Activated CD8-positive, alpha-beta memory T cell treated with anti-CD3 and anti-CD28 coated beads, Interleukin-2, amount 50 U/mL, for 1 hour (primary cell): ENCODE measurements around the gene ASPG.

ENCODE experiments used
- DNase-seq: peaks from one replicate; pipeline ENCODE4 v3.0.0-alpha.2; 2020; ENCODE audit errors: extremely low read depth

Gene ASPG

DNA sequence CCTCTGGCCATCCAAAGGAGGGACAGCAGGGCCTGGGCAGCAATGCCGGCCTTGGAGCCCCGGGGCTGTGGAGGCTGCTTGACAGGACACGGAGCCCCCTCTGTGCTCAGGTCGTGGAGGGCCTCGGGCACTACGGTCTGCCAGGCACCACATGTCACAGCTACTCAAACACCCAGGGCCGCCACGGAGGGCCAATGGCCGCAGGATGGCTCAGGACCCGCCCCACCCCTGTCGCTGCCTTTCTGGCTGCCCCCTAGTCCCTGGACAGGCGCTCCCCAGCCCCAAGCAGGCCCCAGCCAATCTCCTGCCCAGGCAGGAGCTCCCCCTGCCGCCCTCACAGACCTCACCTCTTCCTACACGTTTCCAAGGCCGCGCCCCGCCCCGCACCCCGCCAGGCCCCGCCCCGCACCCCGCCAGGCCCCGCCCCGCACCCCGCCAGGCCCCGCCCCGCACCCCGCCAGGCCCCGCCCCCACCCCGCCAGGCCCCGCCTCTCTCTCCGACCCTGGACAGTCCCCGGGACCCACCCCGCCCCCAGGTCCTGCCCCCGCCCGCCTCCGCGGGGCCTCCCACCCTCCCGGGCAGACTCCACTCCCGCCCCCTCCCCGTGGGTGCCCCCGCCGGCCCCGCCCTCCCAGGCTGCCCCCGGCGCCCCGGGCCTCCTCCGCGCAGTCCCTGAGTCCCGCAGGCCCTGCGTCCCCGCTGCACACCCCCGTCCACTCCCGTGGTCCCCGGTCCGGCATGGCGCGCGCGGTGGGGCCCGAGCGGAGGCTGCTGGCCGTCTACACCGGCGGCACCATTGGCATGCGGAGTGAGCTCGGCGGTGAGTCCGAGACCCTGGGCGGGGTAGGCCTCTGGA, at the start of gene ASPG:
Gene ASPG (plus strand): TSS at position 669 of the 857 bp plus-strand sequence. CDS start 71 bp downstream, at position 740.
- no peak for DNase-seq

DNA sequence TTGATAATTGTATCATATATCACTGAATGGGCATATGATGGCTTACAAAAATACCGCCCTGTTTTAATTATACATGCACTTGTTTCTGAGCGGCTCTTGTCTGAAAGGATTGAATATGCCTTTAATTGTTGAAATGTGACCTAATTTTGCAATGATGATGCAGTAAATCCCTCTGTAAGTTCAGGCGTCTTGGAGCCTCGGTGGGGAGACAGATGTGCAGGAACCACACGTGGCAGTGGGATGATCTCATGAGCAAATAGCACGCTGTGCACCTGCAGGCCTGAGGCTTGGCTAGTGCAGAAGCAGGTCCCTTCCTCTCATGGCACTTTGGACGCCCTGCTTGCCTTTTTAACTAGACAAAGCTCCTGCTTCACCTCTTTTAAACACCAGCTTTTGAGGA, 49.3 kb upstream of the ASPG start:
- DNase-seq = no peak

DNA sequence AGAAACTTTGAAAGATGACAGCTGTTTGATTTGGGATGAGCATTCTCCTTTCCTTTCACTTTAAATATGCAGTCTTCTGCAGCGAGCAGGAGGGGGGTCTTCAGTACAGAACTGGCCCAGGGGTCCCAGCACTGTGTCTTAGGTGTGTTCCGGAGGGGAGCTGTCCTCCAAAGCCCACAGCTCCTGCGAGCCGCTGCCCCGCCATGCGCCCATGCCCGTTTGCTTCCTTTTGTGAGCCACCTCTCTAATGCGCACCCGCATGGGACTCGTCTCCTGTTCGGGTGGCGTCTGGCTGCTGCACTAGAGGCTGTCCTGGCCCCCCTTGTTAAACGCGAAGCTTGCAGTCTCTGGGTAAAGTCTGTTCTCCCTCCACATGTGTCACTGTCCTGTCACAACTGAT, 48.4 kb upstream of the ASPG start:
- no peak for DNase-seq

GRCh38 chr14:104037903-104038302, 47.6 kb upstream of the ASPG start:
- no peak for DNase-seq

DNA sequence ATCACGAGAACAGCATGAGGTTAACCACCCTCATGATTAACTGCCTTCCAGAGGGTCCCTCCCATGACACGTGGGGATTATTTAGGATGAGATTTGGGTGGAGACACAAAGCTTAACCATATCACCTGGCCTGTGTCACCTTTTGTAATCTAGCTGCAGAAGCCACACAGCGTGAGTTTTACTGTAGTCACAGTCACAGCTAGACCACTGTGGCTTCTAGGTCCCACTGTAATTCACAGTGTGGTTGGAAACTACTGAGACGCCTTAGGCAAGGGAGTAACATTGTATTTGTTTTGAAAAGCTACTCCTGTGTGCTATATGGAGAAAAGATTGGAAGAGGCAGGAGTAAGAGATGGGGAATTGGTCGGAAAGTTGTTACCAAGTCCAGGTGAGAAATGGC, 46.3 kb upstream of the ASPG start:
- DNase-seq = no peak

DNA sequence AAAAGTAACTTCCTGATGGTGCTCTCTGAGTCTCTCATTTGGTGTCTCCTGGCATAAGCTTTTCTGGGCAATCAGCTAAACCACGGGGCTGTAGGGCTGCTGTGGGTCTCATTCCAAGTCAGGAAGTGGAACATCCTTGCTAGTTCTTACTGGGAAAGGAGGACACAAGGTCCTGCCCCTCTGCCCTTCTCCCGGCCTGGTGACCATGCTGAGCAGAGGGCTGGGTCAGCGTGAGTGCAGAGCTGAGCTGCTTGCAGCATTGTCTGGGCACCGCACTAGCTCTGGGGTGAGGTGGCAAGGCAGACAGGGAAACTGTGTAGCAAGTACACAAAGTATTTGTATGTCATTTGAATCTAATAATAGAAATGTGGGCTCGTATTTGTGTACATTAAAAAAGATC, 45.0 kb upstream of the ASPG start:
- DNase-seq = no peak

DNA sequence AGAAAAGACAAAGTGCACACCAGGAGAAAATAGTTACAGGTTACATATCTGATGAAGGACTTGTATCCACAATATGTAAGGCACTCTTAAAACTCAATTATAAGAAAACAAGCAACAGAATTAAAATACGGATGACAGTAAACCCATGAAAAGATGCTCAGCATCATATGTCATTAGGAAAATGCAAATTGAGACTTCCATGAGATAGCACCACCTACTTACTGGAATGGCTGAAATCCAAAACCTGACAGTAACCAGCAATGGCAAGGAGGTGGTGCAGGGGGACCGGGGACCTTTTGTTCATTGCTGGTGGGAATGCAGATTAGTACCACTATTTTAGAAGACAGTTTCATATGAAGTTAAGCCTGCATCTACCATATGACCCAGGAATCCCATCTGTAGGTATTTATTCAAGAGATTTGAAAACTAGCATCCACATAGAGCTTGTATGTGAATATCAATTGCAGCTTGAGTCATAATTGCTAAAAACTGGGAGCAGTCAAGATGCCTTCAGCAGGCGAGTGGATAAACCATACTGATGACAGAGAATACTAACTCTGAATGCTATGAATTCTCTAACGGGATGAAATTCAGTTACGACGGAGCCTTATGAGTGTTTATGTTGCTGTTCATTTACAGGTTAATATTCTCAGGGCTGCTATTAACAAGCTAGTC, 43.9 kb upstream of the ASPG start:
- DNase-seq = no peak

GRCh38 chr14:104044016-104044415, 41.5 kb upstream of the ASPG start:
- DNase-seq = no peak

GRCh38 chr14:104047761-104048160, 37.7 kb upstream of the ASPG start:
- DNase-seq = no peak

DNA sequence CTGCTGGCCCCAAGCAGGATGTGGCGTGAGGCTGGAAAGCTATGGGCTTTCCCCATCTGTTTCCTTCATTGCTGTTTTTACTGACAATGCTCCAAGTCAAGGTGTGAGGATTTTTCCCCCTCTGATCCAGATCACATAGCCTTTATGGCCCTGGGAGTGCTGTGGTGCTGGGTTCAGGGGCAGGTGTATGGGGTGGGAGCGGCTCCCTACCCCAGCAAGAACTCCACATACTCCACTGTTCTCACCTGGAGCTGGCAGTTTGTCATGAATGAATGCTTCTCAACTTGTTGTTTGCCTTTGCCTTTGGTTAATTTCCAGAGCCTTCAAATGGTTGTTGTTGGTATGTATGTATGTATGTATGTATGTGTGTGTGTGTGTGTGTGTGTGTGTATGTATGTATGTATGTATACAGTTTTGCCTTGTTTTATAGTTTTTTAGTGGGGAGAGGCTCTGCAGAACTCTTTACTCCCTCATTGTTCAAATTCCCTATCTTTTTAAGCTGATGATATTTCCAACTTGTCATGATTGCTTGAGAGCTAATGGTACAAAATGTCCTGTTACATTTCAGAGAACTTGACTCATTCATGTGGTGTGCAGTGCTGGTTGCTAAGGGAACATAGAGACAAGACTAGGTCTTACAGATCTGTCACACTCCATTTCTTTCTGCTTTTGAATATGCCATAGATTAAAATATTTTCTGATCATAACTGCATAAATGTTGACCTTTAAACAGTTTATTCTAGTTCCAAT, 36.6 kb upstream of the ASPG start:
- no peak for DNase-seq

GRCh38 chr14:104049576-104050240, 35.8 kb upstream of the ASPG start:
- no peak for DNase-seq

GRCh38 chr14:104051092-104051813, 34.2 kb upstream of the ASPG start:
- no peak for DNase-seq

GRCh38 chr14:104054222-104054905, 31.1 kb upstream of the ASPG start:
- no peak for DNase-seq

DNA sequence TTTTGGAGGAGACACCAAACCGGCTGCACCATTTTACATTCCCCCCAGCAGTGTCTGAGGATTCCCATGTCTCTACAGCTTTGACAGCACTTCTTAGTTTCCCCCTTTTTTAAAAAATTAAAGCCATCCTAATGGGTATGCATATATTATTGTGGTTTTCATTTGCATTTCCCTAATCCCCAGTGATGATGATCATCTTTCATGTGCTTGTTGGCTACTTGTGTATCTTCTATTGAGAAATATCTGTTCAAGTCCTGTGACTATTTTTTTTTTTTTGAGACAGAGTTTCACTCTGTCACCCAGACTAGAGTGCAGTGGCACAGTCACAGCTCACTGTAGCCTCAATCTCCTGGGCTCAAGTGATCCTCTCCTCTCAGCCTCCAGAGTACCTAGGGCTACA, 23.2 kb upstream of the ASPG start:
- no peak for DNase-seq

DNA sequence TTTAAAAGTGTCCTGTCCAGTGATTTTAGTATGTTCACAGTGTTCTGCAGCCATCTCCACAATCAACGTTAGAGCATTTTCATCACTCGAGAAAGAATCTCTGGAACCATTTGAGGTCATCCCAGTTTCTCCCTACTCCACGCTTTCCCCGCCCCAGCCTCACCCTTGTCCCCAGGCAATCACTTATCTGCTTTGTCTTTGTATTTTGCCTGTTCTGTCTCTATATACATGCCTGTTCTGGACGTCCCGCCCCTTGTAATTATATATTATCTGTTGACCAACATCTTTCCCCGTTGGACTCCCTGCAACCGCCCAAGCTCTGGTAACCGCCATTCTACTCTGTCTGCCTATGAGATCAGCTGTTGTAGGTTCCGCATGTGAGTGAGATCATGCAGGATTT, 21.5 kb upstream of the ASPG start:
- DNase-seq = no peak

- no peak for DNase-seq
Measured at GRCh38 chr14:104066279-104066678, 19.2 kb upstream of the ASPG start.

DNA sequence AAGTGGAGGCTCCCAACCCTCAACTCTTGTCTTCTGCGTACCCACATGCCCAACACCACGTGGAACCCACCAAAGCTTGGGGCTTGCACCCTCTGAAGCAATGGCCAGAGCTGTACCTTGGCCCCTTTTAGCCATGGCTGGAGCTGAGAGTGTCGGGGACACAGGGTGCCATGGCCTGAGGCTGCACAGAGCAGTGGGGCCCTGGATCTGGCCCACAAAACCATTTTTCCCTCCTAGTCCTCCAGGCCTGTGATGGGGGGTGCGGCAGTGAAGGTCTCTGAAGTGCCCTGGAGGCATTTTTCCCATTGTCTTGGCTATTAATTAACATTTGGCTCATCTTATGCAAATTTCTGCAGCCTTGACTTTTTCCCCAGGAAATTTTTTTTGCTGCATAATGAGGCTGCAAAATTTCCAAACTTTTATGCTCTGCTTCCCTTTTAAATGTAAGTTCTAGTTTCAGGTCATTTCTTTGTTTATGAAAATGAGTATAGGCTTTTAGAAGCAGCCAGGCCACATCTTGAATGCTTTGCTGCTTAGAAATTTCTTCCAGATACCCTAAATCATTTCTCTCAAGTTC, 18.7 kb upstream of the ASPG start:
- DNase-seq = no peak

DNA sequence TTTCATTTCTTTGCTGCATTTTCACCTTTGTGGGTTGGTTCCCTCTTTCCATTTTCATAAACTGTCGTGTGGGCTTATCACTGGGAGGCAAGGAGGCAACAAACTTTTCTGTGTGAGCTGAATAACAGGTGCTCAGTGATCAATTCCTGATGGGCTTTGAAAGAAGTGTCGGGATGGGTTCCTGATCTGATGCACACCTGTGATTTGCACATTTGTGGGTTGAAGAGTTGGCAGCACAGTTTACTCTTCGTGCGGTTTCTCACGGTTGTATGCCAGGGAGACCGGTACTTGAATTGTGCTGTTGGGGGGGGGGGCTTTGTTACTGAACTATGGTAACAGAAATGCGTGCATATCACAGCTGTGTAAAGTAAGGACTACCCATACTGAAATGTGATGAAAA, 16.0 kb upstream of the ASPG start:
- DNase-seq = no peak

GRCh38 chr14:104072586-104072985, 12.9 kb upstream of the ASPG start:
- DNase-seq = no peak

GRCh38 chr14:104073764-104074163, 11.7 kb upstream of the ASPG start:
- no peak for DNase-seq
